NCI-H1417 (cell line): Measurements from ENCODE around the gene SLC36A3.
"Not testable (repeated sequence)": the region's sequence is repeated elsewhere in the genome, so short reads cannot be mapped to it uniquely, and the experiment has no call there.

Source experiments
- DNase-seq, 3 experiments: peaks; one replicate each; lab custom pipeline; 2025; lab: John Stamatoyannopoulos, UW

SLC36A3 gene

GRCh38 chr5:151238303-151238741 lies 65.2 kb downstream of the SLC36A3 start:
- no peak for DNase-seq

- DNase-seq, result no peak
Measured at GRCh38 chr5:151237685-151238084, 65.9 kb downstream of the SLC36A3 start.

DNA sequence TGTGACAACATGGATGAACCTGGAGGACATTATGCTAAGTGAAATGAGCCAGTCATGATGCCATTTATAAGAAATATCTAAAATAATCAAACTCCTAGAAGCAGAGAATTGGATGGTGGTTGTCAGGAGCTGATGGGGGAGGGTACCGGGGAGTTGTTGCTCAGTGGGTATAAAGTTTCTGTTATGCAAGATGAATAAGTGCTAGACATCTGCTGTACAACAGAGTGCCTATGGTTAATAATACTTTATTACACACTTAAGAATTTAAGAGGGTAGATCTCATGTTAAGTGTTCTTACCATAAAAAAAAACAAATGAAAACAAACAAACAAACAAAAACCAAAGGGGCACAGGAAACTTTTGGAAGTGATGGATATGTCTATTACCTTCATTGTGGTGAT lies 66.7 kb downstream of the SLC36A3 start:
- no peak for DNase-seq

DNA sequence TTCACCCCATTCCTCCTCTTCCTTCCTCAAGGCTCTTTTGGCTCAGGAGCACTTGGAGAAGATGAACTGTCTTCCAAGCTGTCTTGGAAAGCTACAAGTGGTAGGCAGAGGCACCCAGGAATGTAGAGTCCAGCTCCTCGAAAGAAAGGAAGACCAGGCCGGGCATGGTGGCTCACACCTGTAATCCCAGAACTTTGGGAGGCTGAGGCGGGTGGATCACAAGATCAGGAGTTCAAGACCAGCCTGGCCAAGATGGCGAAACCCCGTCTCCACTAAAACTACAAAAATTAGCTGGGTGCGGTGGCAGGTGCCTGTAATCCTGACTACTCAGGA lies 68.4 kb downstream of the SLC36A3 start:
- not testable (repeated sequence) for DNase-seq

GRCh38 chr5:151234476-151235238 lies 68.9 kb downstream of the SLC36A3 start:
- no peak for DNase-seq

DNA sequence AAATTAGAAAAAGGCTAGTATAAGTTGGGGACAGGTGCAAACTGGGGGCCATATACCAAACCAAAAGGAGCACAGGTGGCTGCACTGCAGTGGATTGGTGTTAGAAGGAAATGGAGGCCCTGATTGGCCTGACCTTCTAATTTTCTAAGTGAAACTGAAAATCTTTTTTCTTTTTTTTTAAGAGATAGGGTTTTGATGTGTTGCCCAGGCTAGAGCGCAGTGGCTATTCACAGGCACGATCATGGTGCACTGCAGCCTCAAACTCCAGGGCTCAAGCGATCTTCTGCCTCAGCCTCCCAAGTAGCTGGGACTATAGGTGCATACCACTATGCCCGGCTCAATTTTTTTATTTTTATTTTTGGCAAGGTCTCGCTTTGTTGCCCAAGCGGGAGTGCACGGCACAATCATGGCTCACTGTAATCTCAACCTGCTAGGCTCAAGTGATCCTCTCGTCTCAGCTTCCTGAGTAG lies 69.9 kb downstream of the SLC36A3 start:
- no peak for DNase-seq

GRCh38 chr5:151231359-151231758 lies 72.2 kb downstream of the SLC36A3 start:
- DNase-seq, result no peak

DNA sequence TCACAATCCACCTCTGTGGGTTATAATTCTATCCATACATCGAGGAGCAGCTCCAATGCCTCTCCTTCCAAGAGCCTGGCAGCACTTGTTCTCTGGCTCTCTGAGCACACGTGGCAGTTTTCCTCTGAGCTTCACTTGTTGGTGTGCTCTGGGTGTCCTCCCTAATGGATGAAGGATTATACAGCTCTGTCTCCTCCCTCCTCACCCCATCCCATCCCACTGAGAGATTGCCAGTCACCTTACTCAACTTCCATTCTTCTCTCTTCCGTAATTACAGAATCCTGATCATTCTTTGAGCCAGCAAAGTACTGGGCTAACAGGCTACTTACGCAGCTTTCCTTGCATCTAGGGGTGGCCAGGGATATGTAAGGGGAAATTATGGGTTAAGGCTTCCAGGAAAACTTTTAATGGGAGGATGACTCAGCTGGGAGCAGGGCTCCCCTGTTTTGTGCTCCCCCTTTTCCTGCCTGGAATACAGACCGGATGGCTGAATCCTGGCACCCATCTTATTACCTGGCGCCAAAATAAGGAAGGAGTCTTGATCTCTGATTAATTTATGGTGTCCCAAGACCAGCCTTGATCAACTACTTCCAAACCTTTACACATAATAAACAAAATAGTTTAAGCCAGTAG lies 73.4 kb downstream of the SLC36A3 start:
- no peak for DNase-seq

DNA sequence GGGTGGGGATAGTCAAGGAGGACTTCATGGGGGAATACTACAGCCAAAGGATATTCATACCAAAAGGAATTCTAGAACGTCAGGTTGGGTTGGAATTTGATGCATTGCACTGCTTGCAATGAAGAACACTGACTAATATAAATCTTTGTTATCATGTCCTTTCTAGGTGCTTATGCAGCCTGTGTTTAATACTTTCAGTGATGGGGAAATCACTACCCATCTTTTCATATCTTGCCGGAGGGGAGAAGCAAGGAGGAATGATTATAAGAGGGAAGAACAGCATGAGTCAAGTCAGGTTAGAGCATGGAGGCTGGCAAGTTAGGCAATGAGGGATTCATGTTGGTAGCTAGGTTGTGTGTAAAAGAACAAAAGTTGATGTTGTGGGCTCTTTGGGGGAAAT lies 74.6 kb downstream of the SLC36A3 start:
- DNase-seq, result no peak

- DNase-seq, result no peak
Measured at GRCh38 chr5:151227918-151228447, 75.6 kb downstream of the SLC36A3 start.
